Measurements from ENCODE around the gene GALNT15.

- TF ChIP-seq POLR2AphosphoS5 (IDR thresholded peaks at IDR 0.05; ENCODE audit: low read depth, low read length) (no peak), TAF1 (IDR thresholded peaks at IDR 0.05; ENCODE audit: low read depth, low read length) (no peak), POLR2A (IDR thresholded peaks at IDR 0.05; ENCODE audit: low read depth, low read length) (no peak), PAX5 (IDR thresholded peaks at IDR 0.05; ENCODE audit: insufficient read depth, low read length, severe bottlenecking) (no peak)
These were observed 5.6 kb downstream of the GALNT15 start for GRCh38 chr3:16179771-16180736.
